Measurements from ENCODE around the gene LRRC34. TPM values are rescaled to one million over a fixed set of nuclear protein-coding genes. Genes with fewer than 3 reads are reported as not detected.

LRRC34 gene
- total and polyA plus RNA-seq, 2 of the 8 experiments (the other 6 are each of a cell fraction or from before 2014, with no cell fraction given): 3.3 to 4.1 TPM

- TF ChIP-seq TBP (IDR thresholded peaks at IDR 0.05; ENCODE audit: low read depth, low read length) (no peak), EGR1 (IDR thresholded peaks at IDR 0.05; ENCODE audit: borderline replicate concordance, low read depth, low read length) (no peak), POU5F1 (IDR thresholded peaks at IDR 0.05; ENCODE audit: low read depth, low read length) (no peak), RAD21 (IDR thresholded peaks at IDR 0.05 in 1 of 2, conservative IDR thresholded peaks at IDR 0.05 in 1 of 2; ENCODE audit: low read depth in 2 of 2, low read length in 2 of 2) (no peak), BACH1 (IDR thresholded peaks at IDR 0.05; ENCODE audit: low read length) (no peak), ATF3 (IDR thresholded peaks at IDR 0.05; ENCODE audit: insufficient read depth, low read depth, low read length) (no peak), SIRT6 (IDR thresholded peaks at IDR 0.05; ENCODE audit: low read length) (no peak), CHD1 (IDR thresholded peaks at IDR 0.05; ENCODE audit: low read depth, low read length) (no peak)
These were observed 38.5 kb downstream of the LRRC34 start (continued) for GRCh38 chr3:169774186-169774585.

Data from H1 (cell line).